Thyroid gland (tissue), 4 donors: Measurements from ENCODE around the gene ZNFX1. TPM values are rescaled to one million over a fixed set of nuclear protein-coding genes. Genes with fewer than 3 reads are reported as not detected.

ENCODE experiments used
- DNase-seq, 2 donors: peaks; one replicate each; pipeline ENCODE4 v3.0.0-alpha.2; 2019
- H3K27ac ChIP-seq, 3 donors: fragments of 200-600 bp; sonication (generic); 1 replicate in 2 of 3; 2 replicates in 1 of 3; pipeline ENCODE4 v1.5.1; 2016 to 2019; ENCODE audit warnings: mild to moderate bottlenecking in 1 of 3, moderate library complexity in 1 of 3
- H3K27me3 ChIP-seq: fragments of 200-600 bp; sonication (generic); one replicate; pipeline ENCODE4 v1.5.1; 2019
- H3K36me3 ChIP-seq, 2 donors: fragments of 200-600 bp; sonication (generic); one replicate each; pipeline ENCODE4 v1.5.1; 2016 to 2019
- H3K4me1 ChIP-seq, 2 donors: fragments of 200-600 bp; sonication (generic); one replicate each; pipeline ENCODE4 v1.5.1; 2017 to 2019
- H3K4me3 ChIP-seq, 3 donors: fragments of 200-600 bp; sonication (generic); replicated peaks in 1 of 3; 1 replicate in 2 of 3; 2 replicates in 1 of 3; pipeline ENCODE4 v1.5.1; 2016; ENCODE audit warnings: mild to moderate bottlenecking in 1 of 3
- H3K9me3 ChIP-seq: fragments of 200-600 bp; sonication (generic); one replicate; pipeline ENCODE4 v1.5.1; 2017
- POLR2A ChIP-seq, 2 donors: fragments of 450-650 bp; IDR thresholded peaks; one replicate each; pipeline ENCODE4 v1.6.1; 2017; ENCODE audit warnings: antibody characterized with exemption in 2 of 2, mild to moderate bottlenecking in 2 of 2, moderate library complexity in 1 of 2
- WGBS, 2 donors: methylation state at CpG; one replicate each; pipeline ENCODE4 v1.1.5; 2017; 5-methylcytosine and 5-hydroxymethylcytosine counted together
- intact Hi-C: fragments of 100-400 bp; cut with DNase I; formaldehyde crosslinking; loops from one replicate; pipeline ENCODE4 v1.15.1; 2023
- total RNA-seq, 4 donors: library from RNA; depleted of rRNA; stranded (reverse); fragments of >200 nt; gene quantifications; one replicate each; pipeline ENCODE4 v1.2.3, GENCODE V29; 2016
- TF ChIP-seq, protein P1 (sequence below), 6 experiments: fragments of 200-600 bp in 3 of 6; fragments of 450-650 bp in 3 of 6; sonication (generic) in 3 of 6; IDR thresholded peaks; one replicate each; pipeline ENCODE4 v1.5.1; 2016 to 2019; ENCODE audit warnings: antibody characterized with exemption in 6 of 6, mild to moderate bottlenecking in 2 of 6, inconsistent platforms in 1 of 6, moderate library complexity in 1 of 6

The ZNFX1 gene
- total RNA-seq, 4 donors from 2014 or later = 39.8 to 52.2 (median 46.3) TPM

DNA sequence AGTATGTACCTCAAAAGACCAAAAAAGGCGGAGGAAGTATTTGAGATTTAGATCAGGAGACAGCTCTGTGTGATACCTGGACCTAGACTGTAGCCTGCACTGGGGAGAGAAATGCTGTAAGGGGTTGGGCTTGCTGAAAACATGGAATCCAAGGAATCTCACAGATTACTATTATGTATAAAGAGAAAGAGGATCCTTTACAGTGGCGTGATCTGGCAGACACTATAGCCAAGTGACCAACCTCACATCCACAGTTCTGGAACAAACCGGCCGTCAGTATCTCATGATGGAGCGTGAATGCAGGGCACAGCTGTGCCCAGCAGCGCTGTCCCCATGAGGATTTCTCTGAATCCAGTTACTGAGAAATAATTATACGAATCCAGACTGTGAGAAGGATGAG, 46.4 kb downstream of the ZNFX1 start:
- Histone ChIP-seq H3K27me3 (no peaks in the 10 kb centered on the region), H3K9me3 (no peaks in the 10 kb centered on the region), H3K4me3 (no peak overlapping the region), H3K27ac (no peak overlapping the region), H3K36me3 (peaks cover 67 to 84% of the 10 kb centered on the region in 2 donors), H3K4me1 (no peaks in the 10 kb centered on the region)
- intact Hi-C loops = no loop called here
- TF ChIP-seq POLR2A (IDR thresholded peaks at IDR 0.05) = no peak
- TF ChIP-seq, protein P1, sequence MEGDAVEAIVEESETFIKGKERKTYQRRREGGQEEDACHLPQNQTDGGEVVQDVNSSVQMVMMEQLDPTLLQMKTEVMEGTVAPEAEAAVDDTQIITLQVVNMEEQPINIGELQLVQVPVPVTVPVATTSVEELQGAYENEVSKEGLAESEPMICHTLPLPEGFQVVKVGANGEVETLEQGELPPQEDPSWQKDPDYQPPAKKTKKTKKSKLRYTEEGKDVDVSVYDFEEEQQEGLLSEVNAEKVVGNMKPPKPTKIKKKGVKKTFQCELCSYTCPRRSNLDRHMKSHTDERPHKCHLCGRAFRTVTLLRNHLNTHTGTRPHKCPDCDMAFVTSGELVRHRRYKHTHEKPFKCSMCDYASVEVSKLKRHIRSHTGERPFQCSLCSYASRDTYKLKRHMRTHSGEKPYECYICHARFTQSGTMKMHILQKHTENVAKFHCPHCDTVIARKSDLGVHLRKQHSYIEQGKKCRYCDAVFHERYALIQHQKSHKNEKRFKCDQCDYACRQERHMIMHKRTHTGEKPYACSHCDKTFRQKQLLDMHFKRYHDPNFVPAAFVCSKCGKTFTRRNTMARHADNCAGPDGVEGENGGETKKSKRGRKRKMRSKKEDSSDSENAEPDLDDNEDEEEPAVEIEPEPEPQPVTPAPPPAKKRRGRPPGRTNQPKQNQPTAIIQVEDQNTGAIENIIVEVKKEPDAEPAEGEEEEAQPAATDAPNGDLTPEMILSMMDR (IDR thresholded peaks at IDR 0.05) = no peak
- 69 to 83% methylated on average over 7 of the region's 7 CpGs for WGBS, 2 donors
- no peak for DNase-seq

DNA sequence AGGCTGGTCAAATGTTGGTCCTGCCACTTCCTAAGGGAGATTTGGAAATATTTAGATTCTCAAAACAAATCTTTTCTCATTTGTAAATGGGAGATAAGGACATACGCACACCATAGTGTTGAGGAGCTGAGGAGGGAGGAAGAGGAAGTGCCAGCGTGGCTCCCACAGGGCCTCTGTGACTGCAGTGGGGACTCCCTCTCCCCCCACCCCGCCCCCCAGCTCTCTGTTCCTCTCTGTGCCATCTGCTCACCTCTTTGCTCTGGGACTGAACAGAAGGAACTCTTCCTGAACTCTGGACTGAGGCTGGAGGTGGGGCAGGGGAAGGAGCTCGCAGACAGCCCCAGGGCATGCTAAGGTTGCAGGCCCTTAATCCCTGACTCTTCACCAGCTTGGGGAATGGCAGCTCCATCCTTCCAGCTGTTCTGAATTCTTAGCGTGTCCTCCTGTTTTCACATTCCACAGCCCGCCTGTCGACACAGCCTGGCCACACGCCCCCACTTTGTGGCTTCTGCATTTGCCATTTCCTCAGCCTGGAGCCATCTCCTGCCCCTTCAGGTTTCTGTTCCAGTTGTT, 47.2 kb downstream of the ZNFX1 start:
- H3K9me3 ChIP-seq = no peaks in the 10 kb centered on the region
- H3K36me3 ChIP-seq = peaks cover 68 to 86% of the 10 kb centered on the region in 2 donors
- 82 to 86% methylated on average over 8 of the region's 8 CpGs for WGBS, 2 donors
- TF ChIP-seq, protein P1 (IDR thresholded peaks at IDR 0.05) = no peak
- TF ChIP-seq POLR2A (IDR thresholded peaks at IDR 0.05) = no peak
- no peaks in the 10 kb centered on the region for H3K27me3 ChIP-seq
- intact Hi-C loops = no loop called here
- no peaks in the 10 kb centered on the region for H3K4me1 ChIP-seq
- H3K4me3 ChIP-seq = no peak overlapping the region
- no peak overlapping the region for H3K27ac ChIP-seq
- DNase-seq = no peak

DNA sequence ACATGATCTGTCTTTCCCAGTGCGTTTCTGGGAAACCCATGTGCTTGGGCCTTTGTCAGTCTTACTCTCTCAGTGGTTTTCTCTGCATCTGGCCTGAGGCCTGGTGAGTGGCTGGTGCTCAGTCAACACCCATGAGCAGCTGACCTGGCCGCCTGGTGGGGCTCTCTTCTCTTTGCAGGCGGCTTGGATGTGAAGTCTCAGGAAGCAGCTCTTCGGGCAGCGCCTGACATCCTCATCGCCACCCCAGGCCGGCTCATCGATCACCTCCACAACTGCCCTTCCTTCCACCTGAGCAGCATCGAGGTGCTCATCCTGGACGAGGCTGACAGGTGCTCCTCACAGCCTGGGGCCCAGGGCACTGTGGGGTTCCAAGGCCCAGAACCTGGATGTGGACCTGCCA, 47.8 kb downstream of the ZNFX1 start:
- Histone ChIP-seq H3K4me3 (no peak overlapping the region), H3K27me3 (no peaks in the 10 kb centered on the region), H3K9me3 (no peaks in the 10 kb centered on the region), H3K36me3 (peaks cover 68 to 86% of the 10 kb centered on the region in 2 donors), H3K27ac (no peak overlapping the region), H3K4me1 (no peaks in the 10 kb centered on the region)
- TF ChIP-seq, protein P1 (IDR thresholded peaks at IDR 0.05) = no peak
- no peak for TF ChIP-seq POLR2A (IDR thresholded peaks at IDR 0.05)
- DNase-seq = no peak
- WGBS, 2 donors = 96 to 98% methylated on average over 9 to 10 of the region's 10 CpGs
- intact Hi-C loops = no loop called here

DNA sequence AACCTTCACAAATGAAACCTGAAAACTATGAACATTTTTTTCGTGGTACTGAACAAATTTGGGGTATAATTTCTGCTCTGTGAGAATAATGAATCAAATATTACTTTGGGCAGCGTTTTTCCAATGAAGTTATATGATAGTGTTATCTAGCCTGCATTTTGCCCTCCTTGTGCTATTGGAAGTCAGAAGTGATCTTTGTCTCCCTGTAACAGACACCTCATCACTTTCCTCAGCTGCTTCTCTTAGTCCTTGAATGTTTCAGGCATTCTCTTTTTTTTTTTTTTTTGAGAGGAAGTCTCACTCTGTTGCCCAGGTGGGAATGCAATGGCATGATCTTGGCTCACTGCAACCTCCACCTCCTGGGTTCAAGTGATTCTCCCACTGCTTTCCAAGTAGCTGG, 48.5 kb downstream of the ZNFX1 start:
- peaks cover 68 to 86% of the 10 kb centered on the region in 2 donors for H3K36me3 ChIP-seq

DNA sequence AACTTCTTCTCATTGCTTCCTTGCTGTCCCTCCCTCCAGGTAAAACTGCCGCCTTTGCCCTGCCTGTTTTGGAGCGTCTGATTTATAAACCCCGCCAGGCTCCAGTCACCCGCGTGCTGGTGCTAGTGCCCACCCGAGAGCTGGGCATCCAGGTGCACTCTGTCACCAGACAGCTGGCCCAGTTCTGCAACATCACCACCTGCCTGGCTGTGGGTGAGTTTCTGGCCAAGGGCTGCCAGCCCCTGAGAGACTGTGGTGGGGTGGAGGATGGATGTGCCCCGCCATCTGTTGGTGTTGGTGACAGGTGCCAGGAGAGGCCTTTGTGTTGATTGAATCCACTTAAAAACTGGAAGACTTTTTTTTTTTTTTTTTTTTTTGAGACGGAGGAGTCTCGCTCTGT, 49.2 kb downstream of the ZNFX1 start:
- Histone ChIP-seq H3K4me1 (no peaks in the 10 kb centered on the region), H3K27me3 (no peaks in the 10 kb centered on the region), H3K4me3 (no peak overlapping the region), H3K27ac (peak overlapping the region in 1 of 3 donors; percentile 47), H3K36me3 (peaks cover 70 to 86% of the 10 kb centered on the region in 2 donors), H3K9me3 (no peaks in the 10 kb centered on the region)
- TF ChIP-seq POLR2A (IDR thresholded peaks at IDR 0.05) = no peak
- TF ChIP-seq, protein P1 (IDR thresholded peaks at IDR 0.05) = peak in 1 of 6 experiments; percentile 11
- intact Hi-C loops = no loop called here
- 75 to 87% methylated on average over 9 of the region's 9 CpGs for WGBS, 2 donors
- DNase-seq = peak; percentile 44 to 72

More for the DNA sequence above, 48.5 kb downstream of the ZNFX1 start:
- intact Hi-C loops = no loop called here
- Histone ChIP-seq H3K27ac (no peak overlapping the region), H3K27me3 (no peaks in the 10 kb centered on the region), H3K9me3 (no peaks in the 10 kb centered on the region), H3K4me1 (no peaks in the 10 kb centered on the region), H3K4me3 (no peak overlapping the region)
- TF ChIP-seq, protein P1 (IDR thresholded peaks at IDR 0.05) = no peak
- TF ChIP-seq POLR2A (IDR thresholded peaks at IDR 0.05) = no peak
- no peak for DNase-seq
- WGBS, 2 donors = 90 to 97% methylated on average over 2 of the region's 2 CpGs
